Natural killer cell treated with Interleukin-12 subunit alpha and Interleukin-12 subunit beta and Interleukin-15 and Interleukin-18, amount 100 ng/mL, for 72 hours (primary cell): ENCODE data around the gene DIP2C. TPM values are rescaled to one million over a fixed set of nuclear protein-coding genes. Genes with fewer than 3 reads are reported as not detected.
"Not testable (repeated sequence)": the region's sequence is repeated elsewhere in the genome, so short reads cannot be mapped to it uniquely, and the experiment has no call there.

Source experiments
- ATAC-seq, 2 donors: fragments of 150-1000 bp; cut with Tn5 transposase in 1 of 2; sonication (Bioruptor Pico), chemical (Tn5 transposase) in 1 of 2; 2 replicates each; pipeline ENCODE4 v1.10.0; 2021
- DNase-seq: peaks from one replicate; pipeline ENCODE4 v3.0.0; 2022; ENCODE audit warnings: low spot score
- H3K27ac Mint-ChIP-seq, 2 donors: 1 replicate in 1 of 2; 2 replicates in 1 of 2; pipeline ENCODE4 v1.8.0; 2022; ENCODE audit warnings: mixed read lengths in 2 of 2, mild to moderate bottlenecking in 1 of 2, moderate library complexity in 1 of 2
- H3K27me3 Mint-ChIP-seq, 2 donors: 1 replicate in 1 of 2; 2 replicates in 1 of 2; pipeline ENCODE4 v1.8.0; 2022; ENCODE audit warnings: mixed read lengths in 2 of 2
- H3K36me3 Mint-ChIP-seq: one replicate; pipeline ENCODE4 v1.8.0; 2022; ENCODE audit warnings: mixed read lengths
- H3K4me1 Mint-ChIP-seq, 2 donors: 1 replicate in 1 of 2; 2 replicates in 1 of 2; pipeline ENCODE4 v1.8.0; 2022; ENCODE audit warnings: low read depth in 2 of 2, mixed read lengths in 2 of 2, mild to moderate bottlenecking in 1 of 2
- H3K4me3 Mint-ChIP-seq: one replicate; pipeline ENCODE4 v1.8.0; 2022; ENCODE audit warnings: mixed read lengths
- H3K9me3 Mint-ChIP-seq: 2 replicates; pipeline ENCODE4 v1.8.0; 2022; ENCODE audit warnings: mixed read lengths
- total RNA-seq, 2 donors: library from RNA; stranded (reverse); gene quantifications; one replicate each; pipeline ENCODE4 v1.2.3, GENCODE V29; 2022

DIP2C gene
- total RNA-seq, 2 donors from 2014 or later = 0.57 to 0.98 TPM

DNA sequence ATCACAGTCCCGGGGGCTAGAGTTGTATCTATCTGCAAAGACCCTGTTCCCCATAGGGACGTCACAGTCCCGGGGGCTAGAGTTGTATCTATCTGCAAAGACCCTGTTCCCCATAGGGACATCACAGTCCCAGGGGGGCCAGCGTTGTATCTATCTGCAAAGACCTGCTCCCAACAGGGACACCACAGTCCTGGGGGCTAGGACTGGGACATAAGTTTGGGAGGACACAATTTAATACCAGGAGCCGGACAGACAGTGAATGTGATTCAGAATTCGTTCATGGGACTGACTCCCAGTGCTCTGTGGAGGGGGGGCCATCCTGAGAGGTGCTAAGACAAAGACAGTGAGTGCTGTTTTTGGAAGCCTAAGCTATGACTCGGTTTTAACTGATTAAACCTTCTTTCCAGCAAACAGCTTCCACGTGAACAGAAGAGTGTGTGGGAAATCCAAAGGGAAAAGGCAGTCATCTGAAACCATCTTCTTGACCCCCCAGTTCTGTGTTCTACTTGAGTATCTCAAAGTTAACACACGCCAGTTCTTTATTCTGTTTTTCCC, 153.0 kb downstream of the DIP2C start:
- Mint-ChIP-seq H3K36me3 (no peaks in the 10 kb centered on the region), H3K27me3 (peaks cover 32 to 51% of the 10 kb centered on the region in 2 donors), H3K4me1 (peaks cover 11 to 12% of the 10 kb centered on the region in 2 donors), H3K9me3 (no peaks in the 10 kb centered on the region), H3K4me3 (no peak overlapping the region), H3K27ac (no peak overlapping the region)
- no peak for DNase-seq
- ATAC-seq = no peak

DNA sequence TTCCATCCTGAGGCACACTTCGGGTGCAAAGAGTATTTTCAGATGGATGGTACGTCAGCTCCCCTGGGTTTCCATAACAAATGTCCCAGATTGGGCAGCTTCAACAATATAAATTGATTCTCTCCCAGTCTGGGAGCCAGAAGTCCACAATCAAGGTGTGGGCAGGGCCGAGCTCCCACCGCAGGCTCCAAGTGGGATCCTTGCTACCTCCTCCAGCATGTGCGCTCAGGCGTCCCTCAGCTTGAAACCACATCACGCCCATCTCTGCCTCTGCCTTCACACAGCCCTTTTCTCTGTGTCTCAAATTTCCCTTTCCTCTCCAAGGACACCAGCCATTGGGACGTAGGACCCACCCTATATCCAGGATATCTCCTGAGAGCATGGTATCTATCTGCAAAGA, 153.5 kb downstream of the DIP2C start:
- Mint-ChIP-seq H3K36me3 (no peaks in the 10 kb centered on the region), H3K4me3 (no peak overlapping the region), H3K27ac (no peak overlapping the region), H3K9me3 (no peaks in the 10 kb centered on the region), H3K4me1 (peaks cover 7 to 8% of the 10 kb centered on the region in 2 donors), H3K27me3 (peaks cover 31 to 51% of the 10 kb centered on the region in 2 donors)
- ATAC-seq (no peak), DNase-seq (no peak)

DNA sequence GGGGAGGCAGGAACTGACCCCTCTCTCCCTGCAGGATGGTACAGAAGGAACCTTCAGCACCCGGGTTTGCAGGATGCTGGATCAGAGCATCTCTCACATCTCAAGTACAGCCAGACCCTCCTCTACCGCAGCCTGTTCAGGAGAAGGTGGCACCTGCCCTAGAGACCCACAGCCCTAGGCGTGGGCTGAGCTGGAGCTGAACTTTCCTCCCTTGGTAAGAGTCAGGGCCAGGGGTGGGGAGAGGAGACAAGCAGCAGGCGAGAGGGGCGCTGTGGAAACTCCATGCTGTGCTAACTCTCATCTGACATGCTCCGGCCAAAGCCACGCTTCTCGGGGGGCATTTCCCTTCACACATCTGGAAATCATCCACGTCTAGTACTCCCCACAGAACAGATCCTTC, 154.4 kb downstream of the DIP2C start:
- Mint-ChIP-seq H3K9me3 (no peaks in the 10 kb centered on the region), H3K36me3 (no peaks in the 10 kb centered on the region), H3K27me3 (peaks cover 27 to 45% of the 10 kb centered on the region in 2 donors), H3K4me1 (peaks cover 0 to under 1% of the 10 kb centered on the region in 2 donors), H3K4me3 (no peak overlapping the region), H3K27ac (no peak overlapping the region)
- DNase-seq = peak; percentile 44
- peak; percentile 28 to 45 for ATAC-seq

DNA sequence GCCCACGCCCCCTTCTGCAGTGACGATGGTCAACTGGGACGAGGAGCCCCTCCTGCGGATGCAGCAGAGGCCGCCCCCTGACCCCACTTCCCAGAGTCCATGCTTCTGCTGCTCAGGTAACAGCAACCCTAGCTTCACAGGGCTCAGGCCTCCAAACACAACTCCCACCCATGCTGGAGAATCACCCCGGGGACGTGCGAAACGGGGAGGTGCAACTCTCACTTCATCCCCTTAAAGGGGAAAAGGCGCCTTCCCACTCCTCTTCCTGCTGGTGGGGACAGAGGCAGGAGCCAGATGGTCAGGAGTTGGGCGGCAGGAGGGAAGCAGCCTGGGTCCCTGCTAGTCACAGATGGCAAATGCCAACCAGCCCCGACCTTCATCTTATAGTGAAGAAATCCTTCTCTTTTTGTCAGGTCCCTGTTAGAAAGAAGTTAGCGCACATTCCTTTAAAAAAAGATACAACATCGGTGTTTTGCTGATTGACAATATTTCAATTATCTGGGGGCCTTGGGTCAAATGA, 155.4 kb downstream of the DIP2C start:
- Mint-ChIP-seq H3K27me3 (peaks cover 22 to 36% of the 10 kb centered on the region in 2 donors), H3K4me3 (no peak overlapping the region), H3K27ac (no peak overlapping the region), H3K36me3 (no peaks in the 10 kb centered on the region), H3K9me3 (no peaks in the 10 kb centered on the region), H3K4me1 (no peaks in the 10 kb centered on the region)
- ATAC-seq = no peak
- peak; percentile 44 for DNase-seq

DNA sequence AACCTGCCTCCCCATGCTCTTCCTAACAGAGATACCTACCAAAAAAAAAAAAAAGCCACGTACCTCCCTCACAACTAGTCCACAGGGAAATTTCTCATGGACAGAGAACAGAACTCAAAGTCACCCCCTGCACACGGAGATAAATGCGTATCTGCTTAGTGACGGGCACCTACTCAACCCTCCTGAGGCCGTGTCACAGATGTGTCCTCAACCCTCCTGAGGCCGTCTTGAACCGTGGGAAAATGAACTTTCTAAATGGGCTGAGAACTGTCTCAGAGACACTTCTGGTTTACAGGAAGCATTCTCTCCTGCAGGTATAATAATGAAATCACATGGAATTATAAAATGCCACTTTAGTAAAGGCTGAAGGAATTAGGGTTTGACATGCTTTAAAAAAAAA, 155.9 kb downstream of the DIP2C start:
- Mint-ChIP-seq H3K27me3 (peaks cover 19 to 32% of the 10 kb centered on the region in 2 donors), H3K36me3 (no peaks in the 10 kb centered on the region), H3K27ac (no peak overlapping the region), H3K4me1 (no peaks in the 10 kb centered on the region), H3K4me3 (no peak overlapping the region), H3K9me3 (no peaks in the 10 kb centered on the region)
- peak; percentile 20 for DNase-seq
- ATAC-seq = no peak

DNA sequence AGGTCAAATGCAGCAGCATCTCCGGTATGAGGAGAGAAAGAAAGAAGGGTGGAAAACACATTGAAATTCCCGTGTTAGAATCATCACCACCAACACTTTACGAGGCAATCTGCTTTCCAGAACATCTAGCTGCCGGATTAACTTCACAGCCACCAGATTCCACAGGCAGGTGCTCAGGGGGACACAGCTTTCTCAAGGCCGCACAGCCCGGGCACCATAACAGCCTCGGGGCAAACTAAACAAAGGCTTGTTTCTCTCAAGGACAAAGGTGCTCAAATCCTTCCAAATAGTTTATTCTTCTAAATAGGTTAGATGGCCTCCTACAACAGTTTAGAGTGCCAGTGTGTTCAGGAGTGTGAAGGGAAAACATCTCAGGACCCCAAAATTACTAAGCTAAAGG, 156.3 kb downstream of the DIP2C start:
- peaks cover 20 to 32% of the 10 kb centered on the region in 2 donors for H3K27me3 Mint-ChIP-seq
- H3K9me3 Mint-ChIP-seq = no peaks in the 10 kb centered on the region
- no peaks in the 10 kb centered on the region for H3K4me1 Mint-ChIP-seq
- H3K4me3 Mint-ChIP-seq = no peak overlapping the region
- ATAC-seq = no peak
- DNase-seq = peak; percentile 6
- no peaks in the 10 kb centered on the region for H3K36me3 Mint-ChIP-seq
- no peak overlapping the region for H3K27ac Mint-ChIP-seq

DNA sequence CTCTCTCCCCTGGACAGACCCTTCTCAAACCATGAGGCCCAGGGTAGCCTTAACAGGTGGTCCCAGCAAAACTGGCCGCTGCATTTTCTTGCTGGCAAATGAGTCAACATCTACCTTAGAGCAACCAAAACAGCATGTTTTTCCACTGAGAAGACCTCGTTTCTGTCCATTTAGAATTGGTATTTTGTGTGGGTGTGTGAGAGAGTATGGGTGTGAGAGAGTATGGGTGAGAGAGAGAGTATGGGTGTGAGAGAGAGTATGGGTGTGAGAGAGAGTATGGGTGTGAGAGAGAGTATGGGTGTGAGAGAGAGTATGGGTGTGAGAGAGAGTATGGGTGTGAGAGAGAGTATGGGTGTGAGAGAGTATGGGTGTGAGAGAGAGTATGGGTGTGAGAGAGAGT, 157.1 kb downstream of the DIP2C start:
- H3K36me3 Mint-ChIP-seq, H3K27ac Mint-ChIP-seq, H3K9me3 Mint-ChIP-seq: not testable (repeated sequence)

DNA sequence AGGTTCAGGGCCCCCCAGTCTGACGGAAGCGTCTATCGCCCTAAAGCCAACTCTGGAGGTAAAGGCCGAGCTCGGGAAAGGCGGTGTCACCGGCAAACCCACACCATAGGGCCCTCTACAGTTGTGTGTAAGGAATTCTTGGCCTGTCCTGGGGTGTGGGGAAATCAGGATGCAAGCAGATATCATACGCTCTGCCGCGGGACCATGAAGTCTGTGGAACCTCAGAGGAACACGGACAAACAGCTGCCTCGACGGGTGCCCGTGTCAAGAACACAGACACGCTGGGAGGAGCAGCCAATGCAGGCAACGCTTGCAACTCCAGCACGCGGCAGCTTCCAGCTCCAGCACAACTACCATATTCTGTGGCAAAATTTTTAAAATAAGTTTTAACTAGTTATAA, 157.9 kb downstream of the DIP2C start:
- DNase-seq (peak; percentile 54), ATAC-seq (no peak)
- Mint-ChIP-seq H3K4me1 (no peaks in the 10 kb centered on the region), H3K27me3 (peaks cover 22 to 31% of the 10 kb centered on the region in 2 donors), H3K9me3 (no peaks in the 10 kb centered on the region), H3K27ac (no peak overlapping the region), H3K36me3 (no peaks in the 10 kb centered on the region), H3K4me3 (no peak overlapping the region)

More for the DNA sequence above, 157.1 kb downstream of the DIP2C start:
- peak; percentile 16 for DNase-seq
- not testable (repeated sequence) for H3K4me1 Mint-ChIP-seq, H3K4me3 Mint-ChIP-seq, ATAC-seq
- peaks cover 21 to 29% of the 10 kb centered on the region in 2 donors for H3K27me3 Mint-ChIP-seq

DNA sequence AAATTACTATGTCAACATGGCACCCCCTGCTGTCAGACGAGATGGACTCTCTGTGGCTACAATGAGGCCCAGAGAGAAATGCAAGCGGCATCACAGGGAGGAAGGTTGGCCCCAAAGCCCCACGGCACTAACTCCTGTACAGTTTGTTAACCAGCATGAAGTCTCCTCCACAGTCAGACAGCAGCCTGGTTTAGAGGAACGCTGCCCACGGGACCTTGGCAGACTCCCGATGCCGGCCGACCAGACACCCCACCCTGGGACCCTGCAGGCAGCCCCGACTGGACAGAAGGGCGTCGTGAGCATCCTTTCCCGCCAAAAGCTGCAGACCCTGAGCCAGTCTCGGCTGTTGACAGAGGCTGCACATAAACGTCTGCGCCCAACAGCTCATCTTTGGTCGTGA, 158.8 kb downstream of the DIP2C start:
- H3K4me3 Mint-ChIP-seq = no peak overlapping the region
- H3K27ac Mint-ChIP-seq = no peak overlapping the region
- DNase-seq (peak; percentile 13), ATAC-seq (no peak)
- H3K27me3 Mint-ChIP-seq = peaks cover 19 to 32% of the 10 kb centered on the region in 2 donors
- no peaks in the 10 kb centered on the region for H3K9me3 Mint-ChIP-seq
- no peaks in the 10 kb centered on the region for H3K4me1 Mint-ChIP-seq
- no peaks in the 10 kb centered on the region for H3K36me3 Mint-ChIP-seq

DNA sequence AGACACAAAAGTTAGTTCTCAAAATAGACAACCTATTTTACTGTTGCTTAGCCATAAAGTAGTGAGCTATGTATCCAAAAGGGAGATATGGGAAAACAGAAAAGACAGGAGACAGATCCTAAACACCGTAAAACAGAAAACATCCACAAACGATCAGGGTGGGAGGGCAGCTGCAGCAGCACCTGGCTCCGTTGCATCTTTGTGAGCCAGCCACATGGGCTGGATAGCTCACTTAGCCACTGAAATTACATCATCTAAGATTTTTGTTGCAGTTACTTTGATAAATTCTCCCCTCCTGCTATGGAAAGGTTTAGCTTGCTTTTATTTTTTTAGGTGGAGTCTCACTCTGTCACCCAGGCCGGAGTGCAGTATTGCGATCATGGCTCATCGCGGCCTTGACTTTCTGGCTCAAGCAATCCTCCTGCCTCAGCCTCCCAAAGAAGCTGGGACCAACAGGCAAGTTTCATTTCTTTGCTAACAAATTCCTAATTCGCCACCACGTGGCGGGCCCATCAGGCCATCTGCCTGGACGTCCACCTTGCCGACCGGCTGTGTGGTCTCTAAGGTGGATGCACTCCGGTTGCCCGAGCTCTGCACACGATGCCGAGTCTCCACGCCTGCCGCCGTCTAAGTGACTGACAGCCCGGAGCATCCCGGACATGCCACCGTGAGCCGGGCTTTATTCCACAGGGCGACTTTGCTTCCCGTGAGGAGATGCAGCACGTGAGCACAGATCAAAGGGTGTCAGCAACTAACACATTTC, 159.8 kb downstream of the DIP2C start:
- H3K9me3 Mint-ChIP-seq = no peaks in the 10 kb centered on the region
- DNase-seq (peak; percentile 18), ATAC-seq (no peak)
- H3K36me3 Mint-ChIP-seq = no peaks in the 10 kb centered on the region
- peaks cover 15 to 38% of the 10 kb centered on the region in 2 donors for H3K27me3 Mint-ChIP-seq
- no peak overlapping the region for H3K27ac Mint-ChIP-seq
- H3K4me1 Mint-ChIP-seq = no peaks in the 10 kb centered on the region
- no peak overlapping the region for H3K4me3 Mint-ChIP-seq

DNA sequence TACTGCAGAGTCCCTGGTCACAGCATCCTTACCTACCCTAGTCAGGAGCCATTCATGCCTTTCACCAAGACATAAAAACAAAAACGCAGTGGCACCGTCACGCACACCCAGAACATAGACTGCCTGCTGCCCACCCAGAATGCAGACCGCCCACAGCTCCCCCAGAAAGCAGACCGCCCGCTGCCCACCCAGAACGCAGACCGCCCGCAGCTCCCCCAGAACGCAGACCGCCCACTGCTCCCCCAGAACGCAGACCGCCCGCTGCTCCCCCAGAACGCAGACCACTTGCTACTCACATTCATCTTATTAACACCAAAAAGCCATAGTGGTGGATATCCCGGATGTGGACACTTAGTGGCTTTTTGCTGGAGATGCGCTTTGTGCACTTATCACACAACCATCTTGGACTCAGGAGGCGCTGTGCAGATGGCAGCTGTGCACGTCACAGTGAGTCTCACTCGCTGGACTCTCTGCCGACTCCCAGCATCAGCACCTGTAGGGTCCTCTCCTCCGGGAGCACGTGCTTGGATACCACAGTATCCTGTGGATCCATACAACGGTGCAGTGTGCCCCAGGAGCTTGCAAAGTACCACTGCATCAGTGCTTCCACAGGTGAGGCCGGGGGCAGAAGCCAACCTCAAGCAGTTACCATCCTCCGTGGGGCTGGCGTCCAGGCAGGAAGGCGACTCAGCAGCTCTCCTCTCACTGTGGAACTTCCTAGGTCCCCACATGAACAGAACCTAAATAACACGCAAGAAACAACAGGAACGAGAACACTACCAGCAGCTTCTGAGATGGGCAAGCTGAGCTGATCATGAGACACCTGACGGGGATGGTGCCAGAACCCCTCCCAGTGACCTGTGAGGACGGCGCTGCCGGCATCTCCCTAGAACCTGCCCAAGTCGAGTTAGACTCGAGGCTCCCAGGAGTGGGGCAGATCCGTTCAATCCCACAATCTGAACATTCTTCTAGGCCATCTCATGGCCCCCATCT, 161.0 kb downstream of the DIP2C start:
- no peaks in the 10 kb centered on the region for H3K4me1 Mint-ChIP-seq
- DNase-seq = peak; percentile 50
- no peak overlapping the region for H3K4me3 Mint-ChIP-seq
- H3K36me3 Mint-ChIP-seq = no peaks in the 10 kb centered on the region
- H3K27me3 Mint-ChIP-seq = peaks cover 15 to 35% of the 10 kb centered on the region in 2 donors
- no peak overlapping the region for H3K27ac Mint-ChIP-seq
- H3K9me3 Mint-ChIP-seq = no peaks in the 10 kb centered on the region
- no peak for ATAC-seq

DNA sequence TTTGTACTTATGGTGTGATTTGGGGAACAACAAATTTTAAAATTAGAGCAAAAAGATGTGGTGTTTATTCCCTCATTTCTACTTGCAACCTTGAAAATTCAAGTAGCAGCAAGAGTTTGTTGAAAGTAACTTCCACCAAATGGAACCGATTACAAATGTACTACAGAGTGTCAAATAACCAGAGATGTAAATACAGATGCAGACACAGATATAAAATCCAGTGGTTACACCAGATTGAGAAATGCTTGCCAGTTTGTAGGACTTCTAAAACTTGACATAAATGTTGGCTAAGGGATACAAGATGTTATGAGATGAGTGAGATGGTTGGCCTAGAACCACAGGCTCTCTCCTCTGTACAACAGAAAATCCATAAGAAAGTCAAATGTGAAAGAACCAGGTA, 162.1 kb downstream of the DIP2C start:
- no peaks in the 10 kb centered on the region for H3K36me3 Mint-ChIP-seq
- ATAC-seq = no peak

DNA sequence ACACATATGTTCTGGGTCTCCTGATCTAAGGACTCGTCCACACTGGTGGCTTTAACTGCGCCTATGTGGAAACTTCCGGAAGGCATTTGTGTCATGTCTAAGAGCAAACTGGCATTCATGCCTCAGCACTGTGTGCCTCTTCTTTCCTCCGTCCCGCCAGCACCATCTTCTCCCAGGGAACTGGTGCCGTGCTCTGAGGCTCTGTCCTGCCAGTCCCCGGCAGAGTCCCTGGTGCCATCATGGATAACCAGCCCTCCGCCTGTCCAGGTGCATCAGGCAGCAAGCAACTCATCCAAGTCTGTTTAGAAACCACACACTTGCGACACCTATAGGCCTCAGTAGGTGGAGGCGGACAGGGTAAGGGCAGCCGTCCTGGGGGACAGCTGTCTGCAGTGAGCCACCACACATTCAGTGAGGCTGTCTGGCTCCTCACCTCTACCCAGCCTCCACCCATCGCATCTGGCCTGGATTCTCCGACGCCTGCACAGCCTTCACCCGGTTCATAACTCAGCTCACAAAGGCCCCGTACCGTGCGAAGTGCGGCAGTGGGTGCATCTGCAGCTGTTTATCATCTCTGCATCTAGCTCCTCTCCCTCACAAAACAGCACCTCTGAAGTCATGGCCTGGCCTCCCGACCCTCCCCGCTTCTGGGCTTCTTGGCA, 162.7 kb downstream of the DIP2C start:
- H3K27ac Mint-ChIP-seq = no peak overlapping the region
- H3K4me3 Mint-ChIP-seq = no peak overlapping the region
- DNase-seq = peak; percentile 37
- no peaks in the 10 kb centered on the region for H3K4me1 Mint-ChIP-seq
- H3K27me3 Mint-ChIP-seq = peaks cover 21 to 35% of the 10 kb centered on the region in 2 donors
- no peaks in the 10 kb centered on the region for H3K9me3 Mint-ChIP-seq
- ATAC-seq = peak in 1 of 2 donors; percentile 20
- no peaks in the 10 kb centered on the region for H3K36me3 Mint-ChIP-seq

More for the DNA sequence above, 162.1 kb downstream of the DIP2C start:
- no peak for DNase-seq
- no peak overlapping the region for H3K4me3 Mint-ChIP-seq
- no peaks in the 10 kb centered on the region for H3K4me1 Mint-ChIP-seq
- no peaks in the 10 kb centered on the region for H3K9me3 Mint-ChIP-seq
- H3K27me3 Mint-ChIP-seq = peaks cover 21 to 33% of the 10 kb centered on the region in 2 donors
- H3K27ac Mint-ChIP-seq = no peak overlapping the region
